A549 (cell line): ENCODE results near the gene PRKN. TPM values are rescaled to one million over a fixed set of nuclear protein-coding genes. Genes with fewer than 3 reads are reported as not detected.

ENCODE experiments used
- ATAC-seq, 2 experiments: fragments of 200-7000 bp in 1 of 2; fragments of >200 bp in 1 of 2; cut with Nextera tagmentation in 1 of 2; cut with Tn5 transposase in 1 of 2; 3 replicates each; pipeline versions ENCODE4 v1.8.0 to v1.9.1; 2018 to 2020; ENCODE audit warnings: mild to moderate bottlenecking in 1 of 2, moderate library complexity in 1 of 2
- CTCF ChIA-PET: fragments of 300-600 bp; sonication (Branson Sonifier 250); formaldehyde crosslinking; extraction: SDS; loops from one replicate; lab custom pipeline; 2021; ENCODE audit warnings: antibody characterized with exemption, inconsistent platforms; lab: Yijun Ruan, JAX
- POLR2A ChIA-PET: fragments of 350-600 bp; formaldehyde crosslinking; extraction: SDS; loops from one replicate; lab custom pipeline; 2021; ENCODE audit warnings: antibody characterized with exemption, inconsistent platforms; lab: Yijun Ruan, JAX
- DNase-seq, 2 experiments: peaks; one replicate each; pipeline versions ENCODE4 v3.0.0 to v3.0.0-alpha.2; 2011 to 2016; ENCODE audit warnings: low read depth in 1 of 2, low spot score in 1 of 2
- FAIRE-seq: peaks from 2 replicates; lab custom pipeline; 2011; peaks lifted over from hg19 to GRCh38; lab: Jason Lieb, UNC
- H3K27ac ChIP-seq, 2 experiments: fragments of >200 bp; sonication (Bioruptor Twin); formaldehyde crosslinking; 3 replicates each; pipeline ENCODE4 v1.5.1; 2016 to 2017
- H3K4me1 ChIP-seq: fragments of >200 bp; sonication (Bioruptor Twin); formaldehyde crosslinking; 3 replicates; pipeline ENCODE4 v1.6.1; 2016
- H3K4me2 ChIP-seq: fragments of >200 bp; sonication (Bioruptor Twin); formaldehyde crosslinking; 3 replicates; pipeline ENCODE4 v1.6.1; 2016
- H3K4me3 ChIP-seq: fragments of >200 bp; sonication (Bioruptor Twin); formaldehyde crosslinking; 3 replicates; pipeline ENCODE4 v1.5.1; 2016
- H3K9me3 ChIP-seq: fragments of >200 bp; sonication (Bioruptor Twin); formaldehyde crosslinking; 3 replicates; pipeline ENCODE4 v1.6.1; 2016
- CBX2 ChIP-seq: fragments of 200-600 bp; sonication (generic); IDR thresholded peaks from 2 replicates; pipeline ENCODE4 v1.6.1; 2016; ENCODE audit warnings: low read depth, mild to moderate bottlenecking, borderline replicate concordance
- CEBPB ChIP-seq, 2 experiments: fragments of >200 bp in 1 of 2; sonication (Bioruptor Twin) in 1 of 2; formaldehyde crosslinking in 1 of 2; IDR thresholded peaks; 2 replicates each; pipeline ENCODE4 v1.6.1; 2012 to 2016
- CTCF ChIP-seq: fragments of >200 bp; sonication (Bioruptor Twin); formaldehyde crosslinking; IDR thresholded peaks from 3 replicates; pipeline ENCODE4 v1.5.1; 2016
- E2F6 ChIP-seq: IDR thresholded peaks from 2 replicates; pipeline ENCODE4 v1.6.1; 2012; ENCODE audit warnings: low read depth, borderline replicate concordance
- EHMT2 ChIP-seq: fragments of 200-600 bp; sonication (generic); IDR thresholded peaks from 2 replicates; pipeline ENCODE4 v1.6.1; 2016; ENCODE audit warnings: antibody characterized with exemption, low read depth, mild to moderate bottlenecking, moderate library complexity
- ELK1 ChIP-seq: fragments of 150-350 bp; IDR thresholded peaks from 2 replicates; pipeline ENCODE4 v1.6.1; 2014; ENCODE audit warnings: low read depth, mild to moderate bottlenecking, low read length
- ESRRA ChIP-seq: fragments of 150-350 bp; IDR thresholded peaks from 2 replicates; pipeline ENCODE4 v1.6.1; 2014; ENCODE audit warnings: mild to moderate bottlenecking, low read length, borderline replicate concordance
- FOSB ChIP-seq: fragments of 250-450 bp; sonication (Bioruptor Pico); IDR thresholded peaks from 2 replicates; pipeline ENCODE4 v1.5.0; 2020; ENCODE audit warnings: mild to moderate bottlenecking, moderate library complexity
- FOXS1 ChIP-seq: fragments of 250-450 bp; sonication (Bioruptor Pico); IDR thresholded peaks from 2 replicates; pipeline ENCODE4 v1.5.0; 2020; ENCODE audit warnings: mild to moderate bottlenecking, moderate library complexity
- HDAC2 ChIP-seq: fragments of 200-600 bp; sonication (generic); IDR thresholded peaks from 2 replicates; pipeline ENCODE4 v1.6.1; 2016
- HES2 ChIP-seq: fragments of >200 bp; sonication (Bioruptor Twin); formaldehyde crosslinking; IDR thresholded peaks from 2 replicates; pipeline ENCODE4 v1.6.1; 2016
- HOXA7 ChIP-seq: fragments of 250-450 bp; sonication (Bioruptor Pico); IDR thresholded peaks from 2 replicates; pipeline ENCODE4 v1.5.0; 2020; ENCODE audit warnings: mild to moderate bottlenecking, moderate library complexity
- JUN ChIP-seq, 2 experiments: fragments of >200 bp; sonication (Bioruptor Twin); formaldehyde crosslinking; IDR thresholded peaks; 2 replicates in 1 of 2; 3 replicates in 1 of 2; pipeline ENCODE4 v1.6.1; 2016 to 2017
- MAX ChIP-seq: IDR thresholded peaks from 2 replicates; pipeline ENCODE4 v1.6.1; 2012
- MAZ ChIP-seq: fragments of 150-350 bp; IDR thresholded peaks from 2 replicates; pipeline ENCODE4 v1.6.1; 2014; ENCODE audit warnings: antibody characterized with exemption, low read depth, low read length, borderline replicate concordance
- MYC ChIP-seq: IDR thresholded peaks from 2 replicates; pipeline ENCODE4 v1.6.1; 2012; ENCODE audit warnings: mild to moderate bottlenecking, inconsistent platforms, low read length, improper control_type of control experiment, borderline replicate concordance
- NR3C1 ChIP-seq: fragments of >200 bp; sonication (Bioruptor Twin); formaldehyde crosslinking; IDR thresholded peaks from 3 replicates; pipeline ENCODE4 v1.6.1; 2017
- PHF8 ChIP-seq: fragments of 200-600 bp; sonication (generic); IDR thresholded peaks from 2 replicates; pipeline ENCODE4 v1.6.1; 2016; ENCODE audit warnings: low read depth, mild to moderate bottlenecking, antibody characterized with exemption, moderate library complexity, borderline replicate concordance
- POLR2AphosphoS2 ChIP-seq: conservative IDR thresholded peaks from 2 replicates; pipeline ENCODE4 v1.6.1; 2012; ENCODE audit warnings: low read length, improper control_type of control experiment, inconsistent platforms
- RAD21 ChIP-seq, 2 experiments: fragments of >200 bp in 1 of 2; sonication (Bioruptor Twin) in 1 of 2; formaldehyde crosslinking in 1 of 2; IDR thresholded peaks in 1 of 2; conservative IDR thresholded peaks in 1 of 2; 2 replicates in 1 of 2; 3 replicates in 1 of 2; pipeline ENCODE4 v1.6.1; 2012 to 2018; ENCODE audit warnings: inconsistent platforms in 1 of 2
- RFX5 ChIP-seq: fragments of 450-650 bp; IDR thresholded peaks from 2 replicates; pipeline ENCODE4 v1.7.1; 2014; ENCODE audit warnings: antibody characterized with exemption, mild to moderate bottlenecking, moderate library complexity
- USF2 ChIP-seq: fragments of 450-650 bp; IDR thresholded peaks from 2 replicates; pipeline ENCODE4 v1.6.1; 2014; ENCODE audit warnings: antibody characterized with exemption
- ZNF302 ChIP-seq: fragments of 250-450 bp; sonication (Bioruptor Pico); IDR thresholded peaks from 2 replicates; pipeline ENCODE4 v1.9.0; 2021; ENCODE audit warnings: inconsistent platforms, mild to moderate bottlenecking, moderate library complexity
- WGBS: methylation state at CpG from one replicate; pipeline ENCODE4 v1.1.6; 2017; ENCODE audit errors: missing lambda C conversion rate; 5-methylcytosine and 5-hydroxymethylcytosine counted together
- polyA plus RNA-seq, 4 experiments: library from polyadenylated mRNA; depleted of rRNA in 3 of 4; stranded (reverse); fragments of >200 nt; fragmentation: RNase III in 1 of 4; extraction: RNeasy Plus Mini Kit Qiagen cat#74134 plus additional on column Dnase treatment in 1 of 4; gene quantifications; 2 replicates in 3 of 4; 3 replicates in 1 of 4; pipeline ENCODE4 v1.2.3, GENCODE V29; 2011 to 2017

PRKN gene
- polyA plus RNA-seq, 2 of the 4 experiments (the other 2 are of a cell fraction): 0.36 to 0.39 TPM

- Histone ChIP-seq H3K27ac (no peak overlapping the region), H3K4me2 (no peak overlapping the region), H3K4me3 (no peak overlapping the region), H3K4me1 (peaks cover 4% of the 10 kb centered on the region; the same call in 1 of the 3 replicates), H3K9me3 (no peaks in the 10 kb centered on the region)
- DNase-seq: no peak
- ATAC-seq: no peak
- FAIRE-seq: no peak
- ChIA-PET POLR2A (no interaction called here), CTCF (no interaction called here)
- WGBS: 93% methylated on average over 1 of the region's 1 CpG
- TF ChIP-seq FOXS1 (no peak), MAZ (no peak), HOXA7 (no peak), CEBPB (IDR thresholded peaks at IDR 0.05) (no peak), ESRRA (no peak), NR3C1 (no peak), ZNF302 (no peak), MAX (no peak), RAD21 (conservative IDR thresholded peaks at IDR 0.05 in 1 of 2, IDR thresholded peaks at IDR 0.05 in 1 of 2) (no peak), MYC (no peak), HDAC2 (no peak), CBX2 (no peak), FOSB (CRISPR knock-in tag) (no peak), PHF8 (no peak)
Measured at GRCh38 chr6:162730502-162730901, 2.9 kb upstream of the PRKN start.

- POLR2A ChIA-PET: no interaction called here
- CTCF ChIA-PET: interaction anchor here (0.6 kb wide), 1 partner anchor 159 kb away, joined by 3 read pairs; no protein-coding TSS in a partner anchor
- TF ChIP-seq HES2 (no peak), CTCF (no peak), JUN (IDR thresholded peaks at IDR 0.05) (no peak), MAX (no peak), USF2 (no peak), ELK1 (no peak), E2F6 (no peak), CEBPB (IDR thresholded peaks at IDR 0.05) (no peak), EHMT2 (no peak), RFX5 (no peak), HOXA7 (no peak), POLR2AphosphoS2 (no peak)
- no peak for DNase-seq
- FAIRE-seq: no peak
- H3K27ac ChIP-seq: no peak overlapping the region
- no peak overlapping the region for H3K4me3 ChIP-seq
- no peak for ATAC-seq
- WGBS: 45% methylated on average over 1 of the region's 1 CpG
- no peaks in the 10 kb centered on the region for H3K9me3 ChIP-seq
- H3K4me2 ChIP-seq: no peak overlapping the region
- peaks cover 4% of the 10 kb centered on the region; the same call in 1 of the 3 replicates for H3K4me1 ChIP-seq
Measured at GRCh38 chr6:162728706-162729105, 1.1 kb upstream of the PRKN start.
